ENCODE measurements around the gene DMBT1. TPM values are rescaled to one million over a fixed set of nuclear protein-coding genes. Genes with fewer than 3 reads are reported as not detected.

DMBT1 gene
- total and polyA plus RNA-seq, 2 of the 4 experiments (the other 2 are of a cell fraction) = under 0.01 TPM; not detected in 1

- POLR2A ChIA-PET (ENCODE audit: unreplicated experiment) = no interaction called here
- TF ChIP-seq FOS (IDR thresholded peaks at IDR 0.05; ENCODE audit: low read depth, low read length) = no peak
- TF ChIP-seq BHLHE40 (IDR thresholded peaks at IDR 0.05; ENCODE audit: low read depth, low read length) = no peak
- no peak for TF ChIP-seq RAD21 (IDR thresholded peaks at IDR 0.05; ENCODE audit: low read length)
- TF ChIP-seq ELK1 (IDR thresholded peaks at IDR 0.05; ENCODE audit: borderline replicate concordance, low read depth, low read length) = no peak
- TF ChIP-seq MAZ (IDR thresholded peaks at IDR 0.05; ENCODE audit: borderline replicate concordance, low read depth, low read length) = no peak
- no peak for TF ChIP-seq RCOR1 (IDR thresholded peaks at IDR 0.05; ENCODE audit: insufficient replicate concordance, low read length)
- no peak for TF ChIP-seq SMC3 (IDR thresholded peaks at IDR 0.05; ENCODE audit: low read depth, low read length)
- TF ChIP-seq CHD1 (IDR thresholded peaks at IDR 0.05; ENCODE audit: low read depth, low read length) = no peak
- CTCF ChIA-PET = no interaction called here
These were observed 71.5 kb downstream of the DMBT1 start for GRCh38 chr10:122632031-122632430.

More at GRCh38 chr10:122632031-122632430, 71.5 kb downstream of the DMBT1 start:
- no TSS peak for BruUV-seq (replicated peaks)
- no peak overlapping the region for H3K4me3 ChIP-seq (ENCODE audit: insufficient read depth, low read depth, low read length)
- dilution Hi-C loops (cut with HindIII; ENCODE audit: low sequenced_read_pairs, unreplicated experiment) = no loop called here
- no peaks in the 10 kb centered on the region for H4K20me1 ChIP-seq (ENCODE audit: insufficient read depth, low read length)
- H3K9me1 ChIP-seq (ENCODE audit: insufficient read depth, low read length) = no peaks in the 10 kb centered on the region
- no peak overlapping the region for H4K91ac ChIP-seq (ENCODE audit: insufficient read depth, low read depth, low read length)
- no peak overlapping the region for H3K4ac ChIP-seq (ENCODE audit: low read depth, low read length)
- H4K5ac ChIP-seq (ENCODE audit: low read depth, low read length) = no peak overlapping the region
- no peaks in the 10 kb centered on the region for H3K27me3 ChIP-seq (ENCODE audit: control insufficient read depth, insufficient read depth, low read length)
- H3K14ac ChIP-seq (replicated peaks; ENCODE audit: low read depth, low read length) = no peak overlapping the region
- H3K56ac ChIP-seq (ENCODE audit: extremely low read depth, insufficient read depth, low read length) = no peak overlapping the region
- H3K36me3 ChIP-seq (ENCODE audit: control insufficient read depth, insufficient read depth, low read length) = no peaks in the 10 kb centered on the region
- no peaks in the 10 kb centered on the region for H3K79me1 ChIP-seq (ENCODE audit: low read depth in 1 of 2, low read length in 2 of 2)
- H2BK5ac ChIP-seq (ENCODE audit: low read depth, low read length, poor library complexity, severe bottlenecking) = no peak overlapping the region
- H3K9me3 ChIP-seq (ENCODE audit: control insufficient read depth, insufficient read depth, low read length) = no peaks in the 10 kb centered on the region
- no peak overlapping the region for H3K9ac ChIP-seq (ENCODE audit: low read depth, low read length)
- no peak overlapping the region for H2AK9ac ChIP-seq (replicated peaks; ENCODE audit: low read depth, low read length, poor library complexity)
- no peaks in the 10 kb centered on the region for H3K4me1 ChIP-seq (ENCODE audit: control insufficient read depth, insufficient read depth, low read length)
- no peak overlapping the region for H2AK5ac ChIP-seq (ENCODE audit: low read depth, low read length)
- in situ Hi-C loops (cut with MboI; ENCODE audit: low sequenced_read_pairs) = no loop called here
- H2BK120ac ChIP-seq (ENCODE audit: low read depth, low read length) = no peak overlapping the region
- no peak overlapping the region for H2BK20ac ChIP-seq (ENCODE audit: low read depth, low read length)
- H4K8ac ChIP-seq (ENCODE audit: low read depth in 2 of 2, low read length in 2 of 2) = no peak overlapping the region
- H3K23ac ChIP-seq (ENCODE audit: low read depth, low read length) = no peak overlapping the region
- H3K18ac ChIP-seq (ENCODE audit: low read depth, low read length) = no peak overlapping the region
- no peak overlapping the region for H3K4me2 ChIP-seq (ENCODE audit: low read depth, low read length)
- no peak for DNase-seq
- H2BK15ac ChIP-seq (ENCODE audit: low read depth, low read length) = no peak overlapping the region
- no peak overlapping the region for H2AFZ ChIP-seq (replicated peaks; ENCODE audit: low read length, poor library complexity)
- H3K27ac ChIP-seq (ENCODE audit: insufficient read depth, low read length) = no peak overlapping the region
- no peak for ATAC-seq (ENCODE audit: low read depth)
- WGBS, 2 experiments (ENCODE audit: extremely low coverage in 2 of 2, insufficient read length in 1 of 2) = 29% methylated on average over 4 of the region's 5 CpGs; no CpG with 5 or more reads in 1 of the 2 experiments
- intact Hi-C loops (cut with micrococcal nuclease) = no loop called here

All from IMR-90 (cell line).